Upper lobe of right lung (tissue), 1 donor: Measurements from ENCODE around the gene ZBTB22. TPM values are rescaled to one million over a fixed set of nuclear protein-coding genes. Genes with fewer than 3 reads are reported as not detected.
A peak's percentile ranks its signal among the peaks of the same experiment; 100 is the strongest.

Experiments used
- ATAC-seq: fragments of 200-7000 bp; cut with Tn5 transposase; one replicate; pipeline ENCODE4 v1.9.1; 2020; ENCODE audit warnings: mild to moderate bottlenecking, moderate library complexity
- DNase-seq: peaks from one replicate; pipeline ENCODE4 v3.0.0-alpha.2; 2020
- H3K27ac ChIP-seq: fragments of 200-600 bp; one replicate; pipeline ENCODE4 v1.8.0; 2022
- H3K27me3 ChIP-seq: fragments of 200-600 bp; one replicate; pipeline ENCODE4 v1.8.0; 2022; ENCODE audit warnings: mild to moderate bottlenecking
- H3K36me3 ChIP-seq: fragments of 200-600 bp; one replicate; pipeline ENCODE4 v1.8.0; 2022
- H3K4me1 ChIP-seq: fragments of 200-600 bp; one replicate; pipeline ENCODE4 v1.8.0; 2022
- H3K4me3 ChIP-seq: fragments of 200-600 bp; one replicate; pipeline ENCODE4 v1.8.0; 2022; ENCODE audit warnings: mild to moderate bottlenecking
- H3K9me3 ChIP-seq: fragments of 200-600 bp; one replicate; pipeline ENCODE4 v1.8.0; 2022
- intact Hi-C: fragments of 100-400 bp; cut with DNase I; formaldehyde crosslinking; loops from one replicate; pipeline ENCODE4 v1.11.0; 2022
- total RNA-seq: library from RNA; stranded (reverse); fragmentation: NEBNext Ultra II Directional; extraction: Animal tissue kit (Norgen Biotek cat#: 25700); gene quantifications from one replicate; pipeline ENCODE4 v1.2.1, GENCODE V29; 2021
- TF ChIP-seq, protein P1 (sequence below): fragments of 200-600 bp; IDR thresholded peaks from one replicate; pipeline ENCODE4 v1.8.0; 2022; ENCODE audit warnings: antibody characterized with exemption
- donor health status: DM: no; HTN: yes; CAD: no; lungs with severe emphysema.

The ZBTB22 gene
- total RNA-seq, 1 donor from 2014 or later, result 26.2 TPM

DNA sequence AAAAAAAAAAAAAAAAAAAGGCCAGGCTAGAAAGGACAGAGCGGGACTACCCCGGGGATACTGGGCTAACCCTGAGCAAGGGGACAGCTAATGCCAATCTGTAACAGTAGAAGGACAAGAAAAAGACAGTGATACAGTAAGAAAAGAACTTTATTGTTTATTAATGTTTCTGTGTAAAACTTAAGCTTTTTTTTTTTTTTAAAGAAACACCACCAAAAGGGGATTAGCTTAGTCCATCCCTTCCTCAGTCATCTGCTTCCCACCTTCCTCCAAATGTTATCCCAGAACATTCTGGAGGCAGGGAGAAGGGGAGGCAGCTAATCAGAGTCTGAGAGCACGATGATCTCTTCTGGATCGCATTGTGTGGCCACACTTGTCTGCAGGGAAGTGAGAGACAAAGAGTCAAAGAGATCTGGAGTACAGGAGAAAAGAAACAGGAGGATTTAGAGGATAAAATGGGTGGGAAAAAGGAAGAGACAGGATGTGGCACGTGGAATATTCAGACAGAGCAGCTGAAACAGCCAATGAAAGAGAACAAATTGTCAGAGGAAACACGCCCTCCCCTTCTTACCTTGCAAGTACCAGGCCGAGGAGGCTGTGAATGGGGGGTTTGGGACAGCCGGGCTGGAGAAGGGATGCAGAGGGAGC is 1.0 kb upstream of the ZBTB22 start:
- peak overlapping the region; percentile 60 for H3K4me3 ChIP-seq
- ATAC-seq (no peak), DNase-seq (no peak)
- TF ChIP-seq, protein P1, sequence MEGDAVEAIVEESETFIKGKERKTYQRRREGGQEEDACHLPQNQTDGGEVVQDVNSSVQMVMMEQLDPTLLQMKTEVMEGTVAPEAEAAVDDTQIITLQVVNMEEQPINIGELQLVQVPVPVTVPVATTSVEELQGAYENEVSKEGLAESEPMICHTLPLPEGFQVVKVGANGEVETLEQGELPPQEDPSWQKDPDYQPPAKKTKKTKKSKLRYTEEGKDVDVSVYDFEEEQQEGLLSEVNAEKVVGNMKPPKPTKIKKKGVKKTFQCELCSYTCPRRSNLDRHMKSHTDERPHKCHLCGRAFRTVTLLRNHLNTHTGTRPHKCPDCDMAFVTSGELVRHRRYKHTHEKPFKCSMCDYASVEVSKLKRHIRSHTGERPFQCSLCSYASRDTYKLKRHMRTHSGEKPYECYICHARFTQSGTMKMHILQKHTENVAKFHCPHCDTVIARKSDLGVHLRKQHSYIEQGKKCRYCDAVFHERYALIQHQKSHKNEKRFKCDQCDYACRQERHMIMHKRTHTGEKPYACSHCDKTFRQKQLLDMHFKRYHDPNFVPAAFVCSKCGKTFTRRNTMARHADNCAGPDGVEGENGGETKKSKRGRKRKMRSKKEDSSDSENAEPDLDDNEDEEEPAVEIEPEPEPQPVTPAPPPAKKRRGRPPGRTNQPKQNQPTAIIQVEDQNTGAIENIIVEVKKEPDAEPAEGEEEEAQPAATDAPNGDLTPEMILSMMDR, result no peak
- H3K27ac ChIP-seq, result peak overlapping the region; percentile 65
- peaks cover 28% of the 10 kb centered on the region for H3K36me3 ChIP-seq
- H3K9me3 ChIP-seq, result no peaks in the 10 kb centered on the region
- no peaks in the 10 kb centered on the region for H3K27me3 ChIP-seq
- peaks cover 57% of the 10 kb centered on the region for H3K4me1 ChIP-seq
- intact Hi-C loops, result no loop called here

DNA sequence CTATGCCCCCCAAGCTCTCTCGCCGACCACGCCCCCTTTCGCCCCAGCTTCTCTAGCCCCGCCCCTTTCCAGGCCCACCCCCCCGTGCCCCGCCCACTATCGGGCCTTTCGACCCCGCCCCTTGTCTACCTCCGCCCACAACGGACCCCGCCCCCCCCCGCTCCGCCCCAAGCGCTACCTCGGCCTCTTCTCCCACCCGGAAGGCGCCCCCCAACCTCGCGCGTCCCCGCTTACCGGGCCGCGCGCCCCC is 200 bp downstream of the ZBTB22 start:
- intact Hi-C loops, result no loop called here
- H3K27ac ChIP-seq, result peak overlapping the region; percentile 65
- peak overlapping the region; percentile 60 for H3K4me3 ChIP-seq
- ATAC-seq (peak; percentile 10), DNase-seq (no peak)
- TF ChIP-seq, protein P1, result no peak
- H3K9me3 ChIP-seq, result no peaks in the 10 kb centered on the region
- peaks cover 28% of the 10 kb centered on the region for H3K36me3 ChIP-seq
- peaks cover 59% of the 10 kb centered on the region for H3K4me1 ChIP-seq
- H3K27me3 ChIP-seq, result no peaks in the 10 kb centered on the region

DNA sequence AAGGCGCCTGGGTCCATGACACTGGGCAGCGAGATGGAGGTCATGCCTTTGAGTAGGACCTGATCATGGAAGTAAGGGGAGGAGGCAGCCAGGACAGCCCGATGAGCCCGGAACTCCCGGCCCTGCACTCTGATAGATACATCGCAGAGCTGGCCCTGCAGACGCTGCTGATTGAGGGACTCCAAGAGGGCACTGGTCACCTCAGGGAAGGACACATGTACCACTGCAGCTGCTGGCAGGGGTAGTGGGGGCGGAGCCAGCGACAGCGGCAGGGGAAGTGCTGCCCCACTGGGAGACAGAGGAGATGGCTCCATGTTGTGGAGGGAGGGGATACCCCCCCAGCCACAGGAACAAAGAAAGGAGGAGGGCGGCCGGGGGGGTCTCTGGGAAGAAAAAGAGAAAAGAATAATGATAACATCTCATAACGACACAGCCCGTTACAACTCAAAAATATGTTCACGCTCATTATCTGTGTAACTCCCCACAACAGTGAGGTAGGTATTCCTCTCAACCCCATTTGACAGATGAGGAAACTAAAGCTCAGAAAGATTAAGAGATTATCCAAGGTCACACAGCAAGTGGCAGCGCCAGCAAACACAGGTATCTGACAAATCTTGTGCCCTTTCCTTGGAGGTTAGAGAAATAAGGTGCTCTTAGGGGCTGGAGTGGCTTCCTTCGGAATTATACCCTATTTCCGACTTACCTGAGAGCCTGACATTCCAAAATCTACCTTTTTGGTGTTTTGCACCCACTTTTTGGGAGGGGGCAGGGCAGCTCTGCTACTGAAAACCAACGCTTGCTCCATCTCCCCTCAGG is 733 bp downstream of the ZBTB22 start:
- TF ChIP-seq, protein P1, result no peak
- peaks cover 62% of the 10 kb centered on the region for H3K4me1 ChIP-seq
- intact Hi-C loops, result no loop called here
- no peak for DNase-seq
- H3K27me3 ChIP-seq, result no peaks in the 10 kb centered on the region
- peak overlapping the region; percentile 42 for H3K27ac ChIP-seq
- ATAC-seq, result no peak
- H3K4me3 ChIP-seq, result peak overlapping the region; percentile 60
- peaks cover 28% of the 10 kb centered on the region for H3K36me3 ChIP-seq
- H3K9me3 ChIP-seq, result no peaks in the 10 kb centered on the region

DNA sequence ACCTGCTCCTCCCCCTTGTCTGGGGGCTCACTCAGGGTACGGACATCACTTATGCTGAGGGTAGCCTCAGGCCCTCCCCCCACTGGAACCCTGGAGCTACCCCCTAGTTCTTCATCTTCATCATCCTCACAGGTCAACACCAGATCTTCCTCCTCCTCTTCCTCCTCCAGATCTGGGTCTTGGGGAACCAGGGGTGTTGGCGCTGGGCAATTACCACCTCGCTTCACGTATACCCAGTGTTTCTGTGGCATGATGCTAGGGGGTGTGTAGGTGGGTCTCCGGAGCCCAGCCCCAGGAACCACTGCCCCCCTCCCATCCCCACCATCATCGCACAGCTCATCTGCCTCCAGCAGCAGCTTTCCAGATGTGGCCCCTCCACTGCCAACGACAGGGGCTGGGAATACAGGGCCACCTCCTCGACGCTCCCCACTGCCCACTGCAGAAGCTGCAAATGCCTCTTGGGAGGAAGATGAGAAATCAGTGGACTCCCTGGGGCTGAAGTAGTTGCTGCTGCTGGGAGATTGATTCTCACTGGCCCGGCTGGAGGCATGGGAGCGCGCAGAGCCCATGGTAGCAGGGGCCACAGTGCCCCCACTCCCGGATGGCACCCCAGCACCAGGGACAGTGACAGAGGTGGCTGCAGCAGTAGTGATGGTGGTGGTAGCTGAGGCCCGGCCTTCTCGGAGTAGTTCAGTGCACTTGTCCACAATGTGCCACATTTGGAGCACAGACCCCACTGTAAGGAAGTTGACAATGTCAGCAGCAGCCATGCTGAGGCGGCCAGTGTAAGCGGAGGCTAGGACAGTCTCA is 1.5 kb downstream of the ZBTB22 start:
- Histone ChIP-seq H3K27ac (no peak overlapping the region), H3K4me3 (no peak overlapping the region), H3K4me1 (peaks cover 62% of the 10 kb centered on the region), H3K9me3 (no peaks in the 10 kb centered on the region), H3K27me3 (no peaks in the 10 kb centered on the region), H3K36me3 (peaks cover 32% of the 10 kb centered on the region)
- ATAC-seq, result no peak
- intact Hi-C loops, result no loop called here
- TF ChIP-seq, protein P1, result no peak
- no peak for DNase-seq

DNA sequence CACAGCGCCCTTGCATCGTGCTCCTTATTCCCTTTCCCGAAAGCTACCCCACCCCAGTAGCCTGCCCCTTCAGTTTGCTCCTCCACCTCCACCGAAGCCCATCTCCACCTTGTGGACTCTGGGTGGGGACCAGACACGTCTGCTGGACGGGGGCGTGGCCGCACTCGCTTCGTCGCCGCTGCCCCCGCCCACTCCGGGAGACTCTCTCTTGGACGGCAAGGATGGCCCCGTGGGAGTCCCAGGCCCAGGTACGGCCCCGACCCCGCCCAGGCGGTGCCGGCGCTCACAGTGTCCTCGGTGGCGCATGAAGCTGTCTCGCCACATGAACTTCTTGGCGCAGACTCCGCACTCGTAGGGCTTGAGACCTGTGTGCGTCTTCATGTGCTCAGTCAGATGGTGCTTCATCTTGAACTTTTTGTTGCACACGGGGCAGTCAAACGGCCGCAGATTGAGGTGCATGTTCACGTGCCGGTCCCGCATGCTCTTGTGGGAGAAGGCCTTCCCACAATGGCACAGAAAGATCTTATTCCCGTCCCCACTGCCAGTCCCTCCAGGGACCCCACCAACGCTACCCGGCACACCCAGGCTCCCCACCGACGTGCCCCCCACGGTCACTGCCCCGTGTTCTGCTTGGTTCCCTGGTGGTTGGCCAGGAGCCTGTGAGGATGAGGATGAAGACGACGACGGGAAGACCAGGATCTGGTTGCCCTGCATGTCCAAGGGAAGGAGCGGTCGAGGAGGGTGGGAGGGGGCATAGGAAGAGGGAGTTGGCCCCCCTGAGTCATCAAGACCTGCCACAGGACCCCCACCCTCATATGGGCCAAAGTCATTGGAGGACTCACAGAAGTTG is 2.4 kb downstream of the ZBTB22 start:
- Histone ChIP-seq H3K4me1 (peaks cover 55% of the 10 kb centered on the region), H3K27me3 (no peaks in the 10 kb centered on the region), H3K27ac (peak overlapping the region; percentile 99), H3K9me3 (no peaks in the 10 kb centered on the region), H3K36me3 (peaks cover 29% of the 10 kb centered on the region), H3K4me3 (peak overlapping the region; percentile 92)
- ATAC-seq, result no peak
- intact Hi-C loops, result no loop called here
- TF ChIP-seq, protein P1, result no peak
- peak; percentile 78 for DNase-seq
